Testis (tissue), 3 donors: ENCODE results near the gene PSENEN. TPM values are rescaled to one million over a fixed set of nuclear protein-coding genes. Genes with fewer than 3 reads are reported as not detected.

Experiments used
- DNase-seq: peaks from one replicate; pipeline ENCODE4 v3.0.0-alpha.2; 2019
- H3K27ac ChIP-seq, 2 donors: fragments of 200-600 bp; sonication (generic); one replicate each; pipeline ENCODE4 v1.5.1; 2019
- H3K27me3 ChIP-seq: fragments of 200-600 bp; sonication (generic); one replicate; pipeline ENCODE4 v1.5.1; 2019
- H3K36me3 ChIP-seq: fragments of 200-600 bp; sonication (generic); one replicate; pipeline ENCODE4 v1.5.1; 2017; ENCODE audit warnings: low read depth; ENCODE audit errors: missing control alignments
- H3K4me1 ChIP-seq: fragments of 200-600 bp; sonication (generic); one replicate; pipeline ENCODE4 v1.5.1; 2019
- H3K4me3 ChIP-seq, 2 donors: fragments of 200-600 bp; sonication (generic); one replicate each; pipeline ENCODE4 v1.5.1; 2017 to 2019
- H3K9me3 ChIP-seq: fragments of 200-600 bp; sonication (generic); one replicate; pipeline ENCODE4 v1.5.1; 2017
- POLR2A ChIP-seq: fragments of 450-650 bp; IDR thresholded peaks from one replicate; pipeline ENCODE4 v1.6.1; 2017; ENCODE audit warnings: antibody characterized with exemption, mild to moderate bottlenecking, moderate library complexity
- whole genome bisulfite sequencing, 2 donors: methylation state at CpG; one replicate each; pipeline ENCODE4 v1.1.5; 2018; 5-methylcytosine and 5-hydroxymethylcytosine counted together
- intact Hi-C: fragments of 100-400 bp; cut with DNase I; formaldehyde crosslinking; loops from one replicate; pipeline ENCODE4 v1.15.1; 2023; ENCODE audit warnings: low total_unique reads
- polyA plus RNA-seq: library from polyadenylated mRNA; stranded (reverse); fragments of 350-450 nt; fragmentation: Illumina TruSeq; extraction: RNeasy Lipid Tissue Mini Kit (QIAGEN cat#74804); gene quantifications from one replicate; pipeline ENCODE4 v1.2.3, GENCODE V29; 2014; ENCODE audit warnings: low read depth, low replicate concordance; ENCODE audit not compliant: insufficient read depth
- total RNA-seq, 2 donors: library from RNA; depleted of rRNA; stranded (reverse); fragments of >200 nt; gene quantifications; one replicate each; pipeline ENCODE4 v1.2.3, GENCODE V29; 2016
- TF ChIP-seq, protein P1 (sequence below), 3 experiments: fragments of 450-650 bp in 2 of 3; fragments of 200-600 bp in 1 of 3; sonication (generic) in 1 of 3; IDR thresholded peaks; one replicate each; pipeline ENCODE4 v1.5.1; 2016 to 2019; ENCODE audit warnings: antibody characterized with exemption in 3 of 3, mild to moderate bottlenecking in 2 of 3, moderate library complexity in 1 of 3

The PSENEN gene
- total and polyA plus RNA-seq, 3 donors from 2014 or later = 100 to 303 (median 121) TPM

DNA sequence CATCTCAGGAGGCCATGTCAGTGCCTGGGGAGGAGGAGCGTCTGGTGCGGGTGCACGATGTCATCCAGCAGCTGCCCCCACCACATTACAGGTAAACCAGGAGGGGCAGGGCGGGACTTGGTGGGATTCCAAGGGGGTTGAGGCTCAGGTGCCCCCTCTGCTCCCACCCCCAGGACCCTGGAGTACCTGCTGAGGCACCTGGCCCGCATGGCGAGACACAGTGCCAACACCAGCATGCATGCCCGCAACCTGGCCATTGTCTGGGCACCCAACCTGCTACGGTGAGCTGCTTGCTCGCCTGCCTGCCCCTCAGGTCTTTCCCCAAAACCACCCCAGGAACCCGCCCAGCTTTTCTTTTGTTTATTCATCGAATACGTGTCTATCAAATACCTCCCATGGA is 37.1 kb downstream of the PSENEN start:
- intact Hi-C loops = no loop called here
- Histone ChIP-seq H3K27ac (no peak overlapping the region), H3K36me3 (no peaks in the 10 kb centered on the region), H3K4me3 (no peak overlapping the region), H3K27me3 (no peaks in the 10 kb centered on the region), H3K9me3 (no peaks in the 10 kb centered on the region), H3K4me1 (no peaks in the 10 kb centered on the region)
- 95 to 97% methylated on average over 10 of the region's 12 CpGs for WGBS, 2 donors
- TF ChIP-seq, protein P1, sequence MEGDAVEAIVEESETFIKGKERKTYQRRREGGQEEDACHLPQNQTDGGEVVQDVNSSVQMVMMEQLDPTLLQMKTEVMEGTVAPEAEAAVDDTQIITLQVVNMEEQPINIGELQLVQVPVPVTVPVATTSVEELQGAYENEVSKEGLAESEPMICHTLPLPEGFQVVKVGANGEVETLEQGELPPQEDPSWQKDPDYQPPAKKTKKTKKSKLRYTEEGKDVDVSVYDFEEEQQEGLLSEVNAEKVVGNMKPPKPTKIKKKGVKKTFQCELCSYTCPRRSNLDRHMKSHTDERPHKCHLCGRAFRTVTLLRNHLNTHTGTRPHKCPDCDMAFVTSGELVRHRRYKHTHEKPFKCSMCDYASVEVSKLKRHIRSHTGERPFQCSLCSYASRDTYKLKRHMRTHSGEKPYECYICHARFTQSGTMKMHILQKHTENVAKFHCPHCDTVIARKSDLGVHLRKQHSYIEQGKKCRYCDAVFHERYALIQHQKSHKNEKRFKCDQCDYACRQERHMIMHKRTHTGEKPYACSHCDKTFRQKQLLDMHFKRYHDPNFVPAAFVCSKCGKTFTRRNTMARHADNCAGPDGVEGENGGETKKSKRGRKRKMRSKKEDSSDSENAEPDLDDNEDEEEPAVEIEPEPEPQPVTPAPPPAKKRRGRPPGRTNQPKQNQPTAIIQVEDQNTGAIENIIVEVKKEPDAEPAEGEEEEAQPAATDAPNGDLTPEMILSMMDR (IDR thresholded peaks at IDR 0.05) = no peak
- no peak for TF ChIP-seq POLR2A
- no peak for DNase-seq

DNA sequence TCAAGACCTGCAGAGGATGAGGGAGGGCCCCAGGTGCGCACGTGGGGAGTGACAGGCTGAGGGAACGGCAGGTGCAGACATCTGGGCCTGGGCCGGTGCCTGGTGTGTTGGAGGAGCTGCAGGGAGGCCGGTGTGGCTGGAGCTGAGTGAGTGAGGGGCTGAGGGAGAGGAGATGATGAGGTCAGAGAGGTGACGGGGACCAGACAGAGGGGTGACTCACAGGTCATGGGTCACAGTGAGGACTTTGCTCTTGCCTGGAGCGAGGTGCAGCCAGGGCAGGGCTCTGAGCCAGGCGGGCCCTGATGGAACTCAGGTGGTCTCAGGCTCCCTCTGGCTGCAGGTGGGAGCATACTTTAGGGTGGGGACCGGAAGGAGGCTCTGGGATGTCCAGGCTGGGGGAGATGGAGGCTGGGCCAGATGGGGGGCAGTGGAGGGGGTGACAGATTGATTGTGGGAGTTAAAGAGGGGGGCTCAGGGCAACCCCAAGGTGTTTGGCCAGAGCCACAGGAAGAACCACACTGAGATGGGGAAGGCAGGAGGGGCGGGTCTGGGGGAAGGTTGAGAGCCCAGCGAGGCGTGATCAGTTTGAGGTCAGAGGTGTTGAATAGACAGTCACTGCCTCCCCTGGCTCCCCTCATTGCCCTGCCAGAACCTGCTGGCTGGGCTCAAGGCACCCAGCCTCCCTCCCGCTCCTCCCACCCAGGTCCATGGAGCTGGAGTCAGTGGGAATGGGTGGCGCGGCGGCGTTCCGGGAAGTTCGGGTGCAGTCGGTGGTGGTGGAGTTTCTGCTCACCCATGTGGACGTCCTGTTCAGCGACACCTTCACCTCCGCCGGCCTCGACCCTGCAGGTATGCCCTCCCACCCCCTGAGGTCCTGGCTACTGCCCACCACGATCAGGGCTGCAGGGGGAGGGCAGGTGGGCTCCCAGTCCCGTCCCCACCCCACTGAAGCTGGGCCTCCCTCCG is 38.3 kb downstream of the PSENEN start:
- Histone ChIP-seq H3K4me1 (no peaks in the 10 kb centered on the region), H3K4me3 (no peak overlapping the region), H3K9me3 (no peaks in the 10 kb centered on the region), H3K27me3 (no peaks in the 10 kb centered on the region), H3K27ac (no peak overlapping the region), H3K36me3 (no peaks in the 10 kb centered on the region)
- DNase-seq = no peak
- 89% methylated on average over 27 to 28 of the region's 28 CpGs for WGBS, 2 donors
- intact Hi-C loops = no loop called here
- TF ChIP-seq POLR2A = no peak
- TF ChIP-seq, protein P1 (IDR thresholded peaks at IDR 0.05) = no peak

DNA sequence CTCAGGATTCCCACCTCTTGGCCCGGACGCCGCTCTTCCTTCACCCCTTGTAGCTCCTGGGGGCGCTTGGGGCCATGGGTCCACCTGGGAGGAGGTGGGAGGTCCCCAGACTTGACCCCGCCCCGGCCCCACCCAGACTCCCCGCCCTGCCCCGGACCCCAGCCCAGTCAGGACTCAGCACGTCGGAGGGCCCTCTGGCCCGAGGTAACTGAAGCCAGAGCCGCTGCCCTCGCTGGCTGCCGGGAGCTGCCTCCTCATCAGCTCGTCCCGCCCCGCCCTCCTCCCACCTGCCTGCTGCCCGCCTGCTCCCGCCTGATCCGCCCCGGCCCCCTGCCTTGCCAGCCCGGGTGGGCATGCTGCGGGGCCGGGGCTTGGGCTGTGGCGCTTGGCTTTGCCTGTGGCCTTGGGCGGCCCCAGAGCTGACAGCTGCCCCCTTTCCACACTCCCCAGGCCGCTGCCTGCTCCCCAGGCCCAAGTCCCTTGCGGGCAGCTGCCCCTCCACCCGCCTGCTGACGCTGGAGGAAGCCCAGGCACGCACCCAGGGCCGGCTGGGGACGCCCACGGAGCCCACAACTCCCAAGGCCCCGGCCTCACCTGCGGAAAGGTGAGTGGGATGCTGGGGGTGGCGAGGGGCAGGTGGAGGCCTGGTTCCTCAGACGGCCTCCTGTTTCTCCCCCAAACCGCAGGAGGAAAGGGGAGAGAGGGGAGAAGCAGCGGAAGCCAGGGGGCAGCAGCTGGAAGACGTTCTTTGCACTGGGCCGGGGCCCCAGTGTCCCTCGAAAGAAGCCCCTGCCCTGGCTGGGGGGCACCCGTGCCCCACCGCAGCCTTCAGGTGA is 39.3 kb downstream of the PSENEN start:
- no peak overlapping the region for H3K4me3 ChIP-seq
- no peaks in the 10 kb centered on the region for H3K36me3 ChIP-seq
- H3K27me3 ChIP-seq = no peaks in the 10 kb centered on the region
- 83 to 91% methylated on average over 16 to 38 of the region's 45 CpGs for WGBS, 2 donors
- no peaks in the 10 kb centered on the region for H3K4me1 ChIP-seq
- intact Hi-C loops = no loop called here
- no peak overlapping the region for H3K27ac ChIP-seq
- no peak for DNase-seq
- no peak for TF ChIP-seq POLR2A
- TF ChIP-seq, protein P1 (IDR thresholded peaks at IDR 0.05) = no peak
- H3K9me3 ChIP-seq = no peaks in the 10 kb centered on the region

DNA sequence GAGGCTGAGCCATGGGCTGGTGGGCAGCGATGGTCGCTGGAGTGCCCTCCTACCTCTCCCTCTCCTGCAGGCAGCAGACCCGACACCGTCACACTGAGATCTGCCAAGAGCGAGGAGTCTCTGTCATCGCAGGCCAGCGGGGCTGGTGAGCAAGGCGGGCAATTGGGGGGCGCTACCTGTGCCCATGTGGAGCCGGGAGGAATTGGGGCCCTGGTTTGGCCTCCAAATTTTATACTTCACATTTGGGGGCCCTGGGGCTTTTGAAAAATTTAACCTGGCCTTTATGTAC is 39.8 kb downstream of the PSENEN start:
- no peaks in the 10 kb centered on the region for H3K36me3 ChIP-seq
- 87 to 88% methylated on average over 10 of the region's 10 CpGs for WGBS, 2 donors

More for the DNA sequence above, 39.8 kb downstream of the PSENEN start:
- no peaks in the 10 kb centered on the region for H3K27me3 ChIP-seq
- H3K9me3 ChIP-seq = no peaks in the 10 kb centered on the region
- H3K27ac ChIP-seq = no peak overlapping the region
- no peaks in the 10 kb centered on the region for H3K4me1 ChIP-seq
- H3K4me3 ChIP-seq = no peak overlapping the region
- intact Hi-C loops = no loop called here
- TF ChIP-seq, protein P1 (IDR thresholded peaks at IDR 0.05) = no peak
- no peak for TF ChIP-seq POLR2A
- no peak for DNase-seq
